OCI-LY7 (cell line): ENCODE data around the gene THYN1.

Experiments
- EZH2phosphoT487 ChIP-seq: fragments of 200-600 bp; sonication (generic); IDR thresholded peaks from 2 replicates; pipeline ENCODE4 v1.6.1; 2018; ENCODE audit warnings: low read depth, borderline replicate concordance, mild to moderate bottlenecking, mixed run types, antibody characterized with exemption, low read length, moderate library complexity, mixed read lengths
- TF ChIP-seq, protein P1 (sequence below): fragments of 200-600 bp; sonication (generic); conservative IDR thresholded peaks from 2 replicates; pipeline ENCODE4 v1.5.1; 2014; ENCODE audit warnings: mild to moderate bottlenecking, antibody characterized with exemption, low read length, moderate library complexity, mixed read lengths

DNA sequence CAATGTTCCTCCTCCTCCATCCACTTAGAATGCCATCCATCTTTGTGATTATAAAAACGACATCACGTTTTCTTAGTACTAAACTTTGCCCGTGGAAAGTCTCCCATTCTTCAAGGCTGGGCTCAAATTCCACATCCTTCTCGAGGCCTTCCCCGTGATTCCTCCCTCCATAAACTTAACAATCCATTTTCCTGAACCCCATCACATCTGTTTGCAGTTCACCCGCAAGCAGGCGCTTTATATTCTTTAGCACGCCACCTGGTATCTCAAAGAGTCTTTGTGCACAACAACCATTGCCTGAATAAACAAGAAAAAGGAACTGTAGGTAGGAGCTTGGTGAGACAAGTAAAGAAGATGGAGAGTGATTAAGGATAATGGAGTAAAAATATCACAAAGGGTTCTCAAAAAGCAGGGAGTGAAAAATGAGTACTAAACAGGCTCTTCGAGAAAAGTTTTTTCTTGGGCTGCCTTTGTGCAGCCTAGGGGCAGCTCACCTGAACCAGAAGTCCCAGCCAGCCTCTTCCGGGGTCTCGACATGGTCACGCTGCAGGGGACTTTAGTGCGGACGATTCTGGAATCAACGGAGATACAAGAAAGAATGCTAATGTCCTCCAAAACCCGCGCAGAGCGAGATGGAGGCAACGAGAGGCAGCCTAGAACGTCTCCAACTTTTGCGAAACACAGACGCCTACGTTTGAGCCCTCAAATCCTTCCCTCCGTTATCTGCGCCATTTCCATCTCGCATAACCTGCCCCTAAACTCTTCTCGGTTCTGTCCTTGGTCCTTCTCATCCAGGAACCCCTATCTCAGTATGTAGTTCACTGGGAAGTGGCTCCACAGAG, 585 bp downstream of the THYN1 start:
- TF ChIP-seq, protein P1, sequence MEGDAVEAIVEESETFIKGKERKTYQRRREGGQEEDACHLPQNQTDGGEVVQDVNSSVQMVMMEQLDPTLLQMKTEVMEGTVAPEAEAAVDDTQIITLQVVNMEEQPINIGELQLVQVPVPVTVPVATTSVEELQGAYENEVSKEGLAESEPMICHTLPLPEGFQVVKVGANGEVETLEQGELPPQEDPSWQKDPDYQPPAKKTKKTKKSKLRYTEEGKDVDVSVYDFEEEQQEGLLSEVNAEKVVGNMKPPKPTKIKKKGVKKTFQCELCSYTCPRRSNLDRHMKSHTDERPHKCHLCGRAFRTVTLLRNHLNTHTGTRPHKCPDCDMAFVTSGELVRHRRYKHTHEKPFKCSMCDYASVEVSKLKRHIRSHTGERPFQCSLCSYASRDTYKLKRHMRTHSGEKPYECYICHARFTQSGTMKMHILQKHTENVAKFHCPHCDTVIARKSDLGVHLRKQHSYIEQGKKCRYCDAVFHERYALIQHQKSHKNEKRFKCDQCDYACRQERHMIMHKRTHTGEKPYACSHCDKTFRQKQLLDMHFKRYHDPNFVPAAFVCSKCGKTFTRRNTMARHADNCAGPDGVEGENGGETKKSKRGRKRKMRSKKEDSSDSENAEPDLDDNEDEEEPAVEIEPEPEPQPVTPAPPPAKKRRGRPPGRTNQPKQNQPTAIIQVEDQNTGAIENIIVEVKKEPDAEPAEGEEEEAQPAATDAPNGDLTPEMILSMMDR: no peak
- TF ChIP-seq EZH2phosphoT487: no peak
